Superior temporal gyrus (tissue), 1 donor: ENCODE results near the gene DCTN2.
"Not testable (repeated sequence)": the region's sequence is repeated elsewhere in the genome, so short reads cannot be mapped to it uniquely, and the experiment has no call there.

ENCODE experiments used
- DNase-seq: peaks from one replicate; pipeline ENCODE4 v3.0.0-alpha.2; 2016; ENCODE audit errors: extremely low spot score

The DCTN2 gene

DNA sequence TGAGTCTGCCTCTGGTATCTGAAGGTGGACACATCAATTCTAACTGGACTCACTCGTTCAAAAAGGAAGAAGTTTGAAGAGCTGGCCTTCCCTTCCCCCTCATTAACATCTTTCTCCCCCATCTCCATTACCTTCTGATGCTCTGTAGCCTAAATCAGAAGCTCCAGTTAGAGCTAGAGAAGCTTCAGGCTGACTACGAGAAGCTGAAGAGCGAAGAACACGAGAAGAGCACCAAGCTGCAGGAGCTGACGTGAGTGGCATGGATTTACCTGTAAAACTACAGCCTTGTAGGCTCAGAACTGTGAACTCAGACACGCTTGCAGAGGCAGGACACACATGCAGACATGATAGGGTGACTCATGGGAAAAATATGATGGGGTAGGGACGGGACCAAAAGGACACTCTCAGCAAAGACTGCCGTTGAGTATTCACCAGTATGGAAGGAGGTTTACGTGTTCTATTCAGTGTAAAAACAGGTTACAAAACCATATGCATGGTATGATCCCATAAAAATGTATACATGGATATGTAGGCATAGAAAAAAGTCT lies 29.7 kb upstream of the DCTN2 start:
- no peak for DNase-seq

DNA sequence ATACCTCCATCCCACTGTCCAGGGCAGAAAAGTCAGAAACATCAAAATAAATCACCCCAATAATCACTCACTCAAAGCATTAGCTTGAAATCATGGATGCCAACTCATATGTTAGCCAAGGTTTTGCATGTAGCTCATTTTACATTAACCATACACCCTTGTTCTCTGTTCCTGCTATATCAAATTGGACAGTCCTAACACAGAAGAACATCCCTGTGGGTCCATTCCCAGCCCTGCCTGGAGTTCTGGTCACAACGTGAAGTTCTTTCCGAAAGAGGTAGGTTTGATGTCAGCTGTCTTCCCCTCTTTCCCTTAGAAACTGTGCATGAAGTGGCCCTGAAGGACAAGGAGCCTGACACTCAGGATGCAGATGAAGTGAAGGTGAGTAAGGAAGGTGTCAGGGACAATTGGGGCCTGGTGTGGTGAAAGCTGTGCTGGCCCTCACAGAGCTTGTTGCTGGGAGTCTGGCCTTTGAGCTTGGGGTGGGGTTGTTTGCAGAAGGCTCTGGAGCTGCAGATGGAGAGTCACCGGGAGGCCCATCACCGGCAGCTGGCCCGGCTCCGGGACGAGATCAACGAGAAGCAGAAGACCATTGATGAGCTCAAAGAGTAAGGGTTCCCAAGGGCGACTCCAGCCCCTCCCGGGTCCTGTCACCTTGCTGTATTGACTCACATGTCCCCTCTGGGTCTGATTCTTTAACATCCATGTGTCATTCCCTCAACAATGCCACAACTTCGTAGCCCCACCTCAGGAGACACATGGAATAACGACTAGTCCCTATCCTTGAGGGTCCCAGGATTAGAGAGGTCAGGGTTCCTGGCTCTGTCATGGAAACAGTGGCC lies 29.0 kb upstream of the DCTN2 start:
- DNase-seq = no peak

DNA sequence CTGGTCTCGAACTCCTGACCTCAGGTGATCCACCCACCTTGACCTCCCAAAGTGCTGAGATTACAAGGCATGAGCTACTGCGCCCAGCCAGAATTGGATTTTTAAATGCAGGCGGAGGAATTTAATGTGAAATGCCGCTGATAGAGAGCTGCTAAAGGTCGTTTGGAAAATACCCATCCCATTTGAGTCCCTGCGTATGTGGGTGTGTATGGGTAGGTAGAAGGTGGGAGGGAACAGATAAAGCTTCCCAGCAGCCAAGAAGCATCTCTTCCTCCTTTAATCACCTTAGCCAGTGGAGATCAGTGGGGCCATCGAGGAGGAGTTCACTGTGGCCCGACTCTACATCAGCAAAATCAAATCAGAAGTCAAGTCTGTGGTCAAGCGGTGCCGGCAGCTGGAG lies 27.8 kb upstream of the DCTN2 start:
- DNase-seq = no peak

DNA sequence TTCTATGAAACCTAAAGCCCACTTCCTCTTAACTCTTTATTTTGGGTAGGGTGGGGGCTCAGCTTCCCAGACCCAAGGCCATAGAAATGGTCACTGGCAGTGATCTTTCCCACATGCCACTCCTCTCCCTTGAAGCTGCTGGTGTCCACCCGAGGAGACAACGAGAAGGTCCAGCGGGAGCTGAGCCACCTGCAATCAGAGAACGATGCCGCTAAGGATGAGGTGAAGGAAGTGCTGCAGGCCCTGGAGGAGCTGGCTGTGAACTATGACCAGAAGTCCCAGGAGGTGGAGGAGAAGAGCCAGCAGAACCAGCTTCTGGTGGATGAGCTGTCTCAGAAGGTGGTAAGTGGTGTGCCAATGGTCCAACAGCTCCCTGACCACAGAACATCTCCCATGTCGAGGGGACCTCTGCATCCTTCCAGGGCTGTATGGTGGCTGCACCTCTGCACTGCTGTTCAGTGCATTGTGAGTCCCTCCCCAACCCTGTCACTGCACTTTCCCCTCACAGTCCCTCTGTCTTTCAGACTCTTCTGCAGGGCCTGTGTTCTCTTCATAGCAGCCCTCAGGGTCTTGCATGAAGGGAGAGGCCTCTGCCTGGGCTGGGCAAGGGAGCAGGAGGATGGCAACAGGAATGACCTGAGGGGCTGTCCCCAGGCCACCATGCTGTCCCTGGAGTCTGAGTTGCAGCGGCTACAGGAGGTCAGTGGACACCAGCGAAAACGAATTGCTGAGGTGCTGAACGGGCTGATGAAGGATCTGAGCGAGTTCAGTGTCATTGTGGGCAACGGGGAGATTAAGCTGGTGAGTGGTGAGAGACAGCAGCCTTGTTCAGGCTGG lies 25.2 kb upstream of the DCTN2 start:
- no peak for DNase-seq

DNA sequence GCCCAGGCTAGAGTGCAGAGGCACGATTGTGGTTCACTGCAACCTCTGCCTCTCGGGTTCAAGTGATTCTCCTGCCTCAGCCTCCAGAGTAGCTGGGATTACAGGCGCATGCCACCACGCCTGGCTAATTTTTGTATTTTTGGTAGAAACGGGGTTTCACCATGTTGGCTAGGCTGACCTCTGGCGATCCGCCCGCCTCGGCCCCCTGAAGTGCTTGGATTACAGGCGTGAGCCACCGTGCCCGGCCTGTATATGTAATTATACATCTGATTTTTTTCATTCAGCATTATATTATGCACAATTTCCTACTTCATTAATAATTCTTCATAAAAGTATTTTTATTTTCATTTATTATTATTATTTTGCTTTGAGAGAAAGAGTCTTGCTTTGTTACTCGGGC lies 23.4 kb upstream of the DCTN2 start:
- DNase-seq = not testable (repeated sequence)

DNA sequence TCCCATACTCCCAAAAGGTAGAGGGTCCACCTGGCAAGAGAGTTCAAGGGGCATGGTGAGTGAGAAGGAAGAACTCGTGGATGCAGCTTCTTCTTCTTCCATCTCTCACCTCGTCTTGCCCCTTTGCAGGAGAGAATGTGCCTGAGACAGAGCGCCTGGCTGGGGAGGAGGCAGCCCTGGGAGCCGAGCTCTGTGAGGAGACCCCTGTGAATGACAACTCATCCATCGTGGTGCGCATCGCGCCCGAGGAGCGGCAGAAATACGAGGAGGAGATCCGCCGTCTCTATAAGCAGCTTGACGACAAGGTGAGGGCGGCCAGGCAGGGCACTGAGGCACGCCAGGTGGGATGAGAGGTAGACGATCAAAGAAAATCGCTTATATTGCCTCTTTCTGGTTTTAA lies 22.9 kb upstream of the DCTN2 start:
- DNase-seq = no peak

DNA sequence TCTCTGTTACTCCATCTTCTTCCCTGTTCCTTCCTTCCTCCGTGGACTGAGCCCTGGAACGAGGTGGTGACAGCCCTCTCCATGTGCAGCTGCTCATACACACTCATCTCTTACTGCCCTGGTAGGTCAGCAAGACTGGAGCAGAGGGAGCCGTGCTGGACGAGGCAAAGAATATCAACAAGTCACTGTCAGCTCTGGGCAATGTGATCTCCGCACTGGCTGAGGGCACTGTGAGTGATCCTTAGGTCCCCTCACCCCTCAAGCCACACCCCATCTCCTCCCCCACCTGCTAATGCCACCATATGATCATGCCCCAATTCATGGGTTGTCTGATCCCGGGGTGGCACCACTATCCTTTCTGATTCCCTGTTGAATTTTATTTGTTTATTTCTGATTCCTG lies 21.8 kb upstream of the DCTN2 start:
- no peak for DNase-seq

DNA sequence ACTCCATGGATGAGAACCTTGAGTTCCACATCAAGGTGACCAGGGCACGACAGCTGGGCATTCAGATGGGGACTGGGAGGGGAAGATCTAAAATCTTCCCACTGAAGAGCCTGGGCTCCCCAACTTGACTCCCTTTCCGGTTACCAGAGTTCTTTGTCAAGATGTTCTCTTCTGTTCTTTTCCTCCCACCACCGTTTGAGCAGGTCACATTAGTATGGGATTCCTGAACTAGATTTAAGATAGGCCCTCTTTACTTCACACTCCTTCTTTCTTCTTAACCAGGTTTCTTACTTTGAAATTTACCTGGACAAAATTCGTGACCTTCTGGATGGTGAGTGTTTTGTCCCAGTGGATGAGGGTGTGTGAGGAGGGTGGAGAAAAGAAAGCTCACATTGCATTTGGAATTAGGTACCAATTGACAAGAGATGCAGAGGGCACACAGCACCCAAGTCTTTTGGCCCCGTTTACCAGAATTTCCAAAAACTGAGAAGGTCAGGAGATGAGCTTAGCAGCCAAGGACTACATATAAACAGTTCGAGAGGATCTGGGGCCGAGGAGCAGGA lies 17.3 kb upstream of the DCTN2 start:
- DNase-seq = no peak

DNA sequence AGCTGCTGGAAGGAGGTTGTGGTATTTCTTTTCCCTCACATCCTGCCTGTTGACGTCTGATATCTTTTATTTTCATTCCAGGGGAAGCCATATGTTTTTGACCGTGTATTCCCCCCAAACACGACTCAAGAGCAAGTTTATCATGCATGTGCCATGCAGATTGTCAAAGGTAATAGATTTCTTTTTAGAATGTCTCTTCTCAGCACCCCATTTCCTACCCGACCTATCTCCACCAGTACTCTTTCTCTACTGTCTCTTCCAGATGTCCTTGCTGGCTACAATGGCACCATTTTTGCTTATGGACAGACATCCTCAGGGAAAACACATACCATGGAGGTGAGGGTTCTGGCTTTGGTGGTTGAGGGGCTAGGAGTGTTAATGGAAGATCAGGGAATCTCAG lies 16.4 kb upstream of the DCTN2 start:
- no peak for DNase-seq

DNA sequence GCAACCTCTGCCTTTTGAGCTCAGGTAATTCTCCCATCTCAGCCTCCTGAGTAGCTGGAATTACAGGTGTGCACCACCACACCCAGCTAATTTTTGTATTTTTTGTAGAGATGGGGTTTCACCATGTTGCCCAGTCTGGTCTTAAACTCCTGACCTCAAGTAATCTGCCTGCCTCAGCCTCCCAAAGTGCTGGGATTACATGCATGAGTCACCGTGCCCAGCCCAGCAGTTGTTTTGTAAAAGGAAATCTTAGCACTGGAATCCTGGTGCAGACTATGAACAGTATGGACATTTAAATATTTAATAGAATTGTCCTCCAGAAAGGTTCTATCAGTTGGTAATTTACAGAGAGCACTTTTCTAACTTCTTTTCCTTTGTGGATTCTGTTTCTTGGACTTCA lies 14.1 kb upstream of the DCTN2 start:
- not testable (repeated sequence) for DNase-seq

DNA sequence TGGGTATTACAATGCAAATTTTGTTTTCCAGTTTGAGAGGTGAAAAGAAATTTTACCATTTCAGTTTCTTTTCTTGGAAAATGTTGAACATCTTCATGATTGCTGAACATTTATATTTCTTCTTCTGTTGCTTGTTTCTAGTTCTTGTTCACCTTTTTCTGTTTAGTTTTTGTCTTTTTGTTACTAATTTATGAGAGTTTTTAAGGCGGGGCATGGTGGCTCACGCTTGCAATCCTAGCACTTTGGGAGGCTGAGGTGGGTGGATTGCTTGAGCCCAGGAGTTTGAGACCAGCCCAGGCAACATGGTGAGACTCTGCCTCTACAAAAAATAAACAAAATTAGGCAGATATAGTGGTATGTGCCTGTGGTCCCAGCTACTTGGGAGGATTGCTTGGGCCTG lies 13.5 kb upstream of the DCTN2 start:
- no peak for DNase-seq

DNA sequence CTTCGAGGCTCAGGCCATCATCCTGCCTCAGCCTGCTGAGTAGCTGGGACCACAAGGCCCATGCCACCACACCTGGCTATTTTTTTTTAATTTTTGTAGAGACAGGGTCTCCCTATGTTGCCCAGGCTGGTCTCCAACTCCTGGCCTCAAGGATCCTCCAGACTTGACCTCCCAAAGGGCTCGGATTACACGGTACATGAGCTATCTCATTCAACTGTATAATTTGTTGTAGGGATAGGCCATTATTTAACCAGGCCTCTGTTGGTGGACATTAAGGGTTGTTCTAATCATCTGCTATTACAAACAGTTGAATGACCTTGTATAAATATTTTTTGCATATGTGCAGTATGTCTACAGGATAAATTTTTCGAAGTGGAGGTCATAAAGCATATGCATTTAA lies 11.9 kb upstream of the DCTN2 start:
- no peak for DNase-seq

DNA sequence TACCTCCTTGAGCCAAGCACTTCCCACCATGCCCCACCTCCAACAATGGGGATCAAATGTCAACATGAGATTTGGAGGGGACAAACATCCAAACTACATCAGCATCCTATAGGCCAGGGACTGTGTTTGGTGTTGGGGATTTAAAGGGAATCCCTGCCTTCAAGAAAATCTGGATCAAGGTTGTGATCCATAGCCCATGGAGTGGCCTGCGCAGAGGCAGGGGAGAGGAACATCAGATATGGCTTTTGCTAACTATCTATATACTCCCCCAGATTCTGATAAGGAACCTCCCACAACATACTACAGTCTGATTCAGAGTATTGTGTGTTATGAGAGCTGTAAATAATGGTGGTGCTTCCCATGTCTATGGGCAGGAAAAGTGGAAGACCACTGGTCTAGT lies 7.9 kb upstream of the DCTN2 start:
- no peak for DNase-seq

DNA sequence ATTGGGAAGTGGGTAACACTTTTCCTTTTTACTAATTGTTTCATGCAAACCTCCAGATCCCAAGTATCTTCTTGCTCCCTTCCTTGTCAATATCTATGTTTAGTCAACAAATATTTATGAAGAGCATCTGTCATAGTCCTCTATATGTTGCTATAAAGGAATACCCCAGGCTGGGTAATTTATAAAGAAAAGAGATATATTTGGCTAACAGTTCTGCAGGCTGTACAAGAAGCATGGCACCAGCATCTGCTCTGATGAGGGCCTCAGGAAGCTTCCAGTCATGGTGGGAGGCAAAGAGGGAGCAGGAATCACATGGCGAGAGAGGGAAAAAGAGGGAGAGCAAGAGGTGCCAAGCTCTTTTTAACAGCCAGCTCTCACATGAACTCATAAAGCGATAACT lies 7.5 kb upstream of the DCTN2 start:
- DNase-seq = no peak

DNA sequence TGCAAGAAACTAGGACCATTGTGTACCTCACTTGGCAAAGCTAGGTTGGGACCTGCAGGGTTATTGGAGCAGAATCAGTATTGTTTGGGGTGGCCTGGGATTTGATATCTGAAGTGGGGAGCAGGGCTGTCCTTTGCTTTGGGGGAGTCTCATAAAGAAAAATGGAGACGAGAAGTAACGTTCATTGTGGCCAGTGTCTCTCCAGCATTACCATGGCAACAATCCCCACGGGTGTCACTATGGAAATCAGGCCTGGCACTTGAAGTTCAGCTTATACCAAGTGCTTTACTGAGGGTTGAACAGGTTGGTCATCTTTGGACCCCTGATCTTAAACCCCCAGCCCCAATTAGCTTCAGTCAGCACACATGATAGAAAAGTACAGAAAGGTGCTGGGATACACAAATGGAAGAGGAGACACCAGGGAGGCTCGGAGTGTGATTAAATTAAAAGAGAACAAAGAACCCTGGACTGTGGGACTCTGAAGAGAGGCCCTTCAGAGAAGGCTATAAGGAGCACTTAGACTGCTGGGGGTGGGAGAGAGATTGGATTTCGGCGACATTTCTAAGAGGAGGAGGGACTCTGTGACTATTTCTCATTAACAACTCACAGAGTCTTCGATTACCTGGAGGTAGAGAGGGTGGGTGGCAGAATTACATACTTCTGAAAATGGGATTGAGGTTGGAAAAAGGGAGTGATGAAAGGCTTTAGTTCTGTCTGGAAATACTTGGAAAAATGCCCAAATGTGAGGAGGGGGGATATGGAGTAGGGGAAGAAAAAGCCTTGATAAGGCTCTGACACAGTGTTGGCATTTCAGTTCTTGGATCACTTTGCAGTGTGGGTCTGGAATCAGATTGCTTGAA lies 6.6 kb upstream of the DCTN2 start:
- DNase-seq = no peak

DNA sequence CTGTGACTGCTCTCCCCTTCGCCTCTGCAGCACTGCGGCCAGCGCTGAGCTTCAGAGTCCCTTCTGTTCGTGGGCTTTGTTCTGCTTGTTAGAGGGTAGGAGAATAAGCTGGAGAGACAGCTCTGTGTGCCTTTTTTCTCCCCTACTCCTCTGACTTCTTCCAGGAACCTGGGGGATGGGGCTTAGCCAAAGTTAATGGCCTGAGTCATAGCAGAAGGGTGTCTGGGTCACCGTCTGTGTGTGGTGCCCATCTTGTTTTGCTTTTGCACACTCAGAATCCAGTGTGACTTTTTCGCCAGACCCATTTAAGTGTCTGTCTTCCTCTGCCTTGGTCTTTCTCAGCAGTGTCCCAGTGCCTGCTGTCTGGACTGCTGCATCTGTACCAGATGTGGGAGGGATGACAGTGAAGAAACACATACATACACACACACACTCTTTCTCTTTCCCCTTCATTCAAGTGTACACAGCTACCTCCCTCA lies 5.9 kb upstream of the DCTN2 start:
- no peak for DNase-seq

DNA sequence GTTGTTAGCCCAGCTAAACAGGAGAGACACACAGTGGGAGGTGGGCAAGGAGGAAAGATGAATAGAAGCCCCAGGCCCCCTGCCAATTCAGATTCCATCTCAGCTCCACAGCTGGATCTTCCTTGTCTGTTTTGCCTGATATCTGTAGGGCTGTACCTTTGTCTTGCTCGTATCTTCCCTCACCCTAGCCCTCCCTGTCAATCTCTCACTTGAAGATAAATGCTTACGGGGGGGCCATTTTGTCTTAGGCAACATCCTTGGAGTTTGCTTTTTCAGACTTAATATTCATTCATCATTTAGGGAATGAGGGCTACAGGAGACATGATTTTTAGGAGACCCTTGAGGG lies 5.3 kb upstream of the DCTN2 start:
- no peak for DNase-seq

DNA sequence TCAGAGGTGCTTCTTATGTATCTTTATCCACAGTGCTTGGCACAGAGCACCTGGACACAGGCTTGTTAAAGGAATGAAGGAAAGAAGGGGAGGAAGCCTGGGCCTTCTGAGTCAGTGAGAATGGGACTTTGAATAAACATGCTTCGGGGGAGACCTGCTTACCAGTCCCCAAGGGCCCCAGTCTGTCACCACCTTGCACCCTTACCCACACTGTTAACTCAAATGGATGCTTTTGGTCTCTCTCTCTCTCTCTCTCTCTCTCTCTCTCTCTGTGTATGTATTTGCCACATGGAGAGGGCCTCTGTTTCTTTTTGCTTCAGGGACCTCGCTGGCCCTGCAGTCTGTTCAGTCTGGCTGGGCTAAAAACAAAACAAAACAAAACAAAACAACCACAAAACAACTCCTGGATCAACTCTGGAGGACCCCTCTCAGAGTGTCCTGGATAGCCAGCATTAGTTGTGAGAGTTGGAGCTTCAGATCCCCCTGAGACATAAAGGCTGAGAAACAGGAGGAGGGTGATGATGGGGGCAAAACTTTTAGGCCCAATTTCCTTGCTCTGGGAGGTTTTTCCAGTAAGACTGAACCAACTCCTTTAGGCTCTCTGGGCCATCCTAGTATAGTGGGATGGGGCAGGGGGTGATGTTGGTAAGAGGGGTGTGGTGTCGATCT lies 4.8 kb upstream of the DCTN2 start:
- no peak for DNase-seq

DNA sequence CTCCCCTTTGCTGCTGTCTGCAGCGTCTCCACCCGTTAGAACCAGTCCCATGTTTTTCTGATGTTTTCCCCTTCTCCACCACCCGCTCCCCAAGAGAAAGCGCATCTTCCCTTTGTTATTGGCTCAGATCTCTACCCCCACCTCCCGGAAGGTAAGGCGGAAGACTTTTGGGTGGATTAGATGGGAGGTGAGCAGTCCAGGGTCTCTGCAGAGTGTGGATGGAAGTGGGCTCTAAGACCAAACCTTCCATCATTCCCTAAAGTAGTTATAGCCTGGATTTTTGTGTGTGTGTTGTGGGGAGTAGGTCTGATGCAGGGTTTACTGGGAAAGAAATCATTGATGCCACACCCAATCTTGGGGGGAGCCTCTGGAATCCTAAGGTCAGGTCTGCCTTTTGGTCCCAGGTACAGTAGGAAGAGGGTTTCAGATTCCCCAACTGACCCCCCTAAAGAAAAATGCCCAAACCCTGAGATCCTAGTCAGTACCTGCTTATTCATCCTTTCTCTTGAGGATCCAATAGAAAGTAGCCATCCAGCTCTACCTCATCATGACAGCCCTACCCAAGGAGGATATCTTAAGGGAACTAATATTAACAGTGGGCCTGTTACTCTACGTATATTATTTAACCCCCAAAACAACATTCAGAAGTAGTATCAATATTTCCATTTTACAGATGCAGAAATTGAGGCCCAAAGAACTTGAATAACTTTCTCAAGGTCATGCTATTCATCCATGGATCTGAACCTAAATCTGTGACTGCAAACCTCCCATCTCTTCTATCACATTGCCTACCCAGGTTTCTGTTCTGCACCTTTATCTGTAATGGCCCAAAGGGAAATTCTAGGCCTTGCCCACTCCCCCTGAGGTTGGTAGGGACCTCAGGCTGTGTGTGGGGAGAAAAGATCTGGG lies 3.9 kb upstream of the DCTN2 start:
- no peak for DNase-seq
